ENCODE data around the gene TUBD1.
A peak's percentile ranks its signal among the peaks of the same experiment; 100 is the strongest.
"Not testable (repeated sequence)": the region's sequence is repeated elsewhere in the genome, so short reads cannot be mapped to it uniquely, and the experiment has no call there.

Gene TUBD1, protein sequence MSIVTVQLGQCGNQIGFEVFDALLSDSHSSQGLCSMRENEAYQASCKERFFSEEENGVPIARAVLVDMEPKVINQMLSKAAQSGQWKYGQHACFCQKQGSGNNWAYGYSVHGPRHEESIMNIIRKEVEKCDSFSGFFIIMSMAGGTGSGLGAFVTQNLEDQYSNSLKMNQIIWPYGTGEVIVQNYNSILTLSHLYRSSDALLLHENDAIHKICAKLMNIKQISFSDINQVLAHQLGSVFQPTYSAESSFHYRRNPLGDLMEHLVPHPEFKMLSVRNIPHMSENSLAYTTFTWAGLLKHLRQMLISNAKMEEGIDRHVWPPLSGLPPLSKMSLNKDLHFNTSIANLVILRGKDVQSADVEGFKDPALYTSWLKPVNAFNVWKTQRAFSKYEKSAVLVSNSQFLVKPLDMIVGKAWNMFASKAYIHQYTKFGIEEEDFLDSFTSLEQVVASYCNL

DNA sequence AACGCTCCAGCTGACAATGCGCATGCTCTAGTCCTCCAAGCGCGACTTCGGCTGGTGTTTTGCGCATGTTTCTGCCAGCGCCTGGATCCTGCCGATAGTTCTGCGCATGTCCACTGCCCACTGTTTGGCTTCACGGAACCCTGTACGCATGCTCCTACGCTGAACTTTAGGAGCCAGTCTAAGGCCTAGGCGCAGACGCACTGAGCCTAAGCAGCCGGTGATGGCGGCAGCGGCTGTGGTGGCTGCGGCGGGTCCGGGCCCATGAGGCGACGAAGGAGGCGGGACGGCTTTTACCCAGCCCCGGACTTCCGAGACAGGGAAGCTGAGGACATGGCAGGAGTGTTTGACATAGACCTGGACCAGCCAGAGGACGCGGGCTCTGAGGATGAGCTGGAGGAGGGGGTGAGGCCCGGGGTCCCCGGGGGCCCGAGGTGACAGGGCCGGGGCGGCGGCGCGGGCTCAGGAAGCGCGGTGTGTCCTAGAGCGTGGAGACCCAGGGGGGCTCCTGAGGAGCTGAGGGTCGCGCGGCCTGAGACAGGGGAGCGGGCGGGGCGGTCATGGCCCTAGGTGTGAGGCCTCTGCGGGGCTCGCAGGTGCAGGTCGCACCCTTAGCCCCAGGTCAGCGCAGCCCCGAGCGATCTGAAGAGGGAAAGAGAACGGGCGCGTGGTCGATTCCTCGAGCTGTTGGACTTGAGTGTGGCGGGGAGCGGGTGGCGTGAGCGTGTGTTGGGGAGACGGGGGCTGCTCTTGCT, at the start of gene TUBD1, which contains the start of gene RPS6KB1:
Gene TUBD1 (minus strand): TSS at position 20 of the 752 bp plus-strand sequence. CDS start 1,941 bp downstream, outside the sequence.
Gene RPS6KB1 (plus strand): TSS at position 198 of the 752 bp plus-strand sequence. CDS start 64 bp downstream, at position 262.
- peak; percentile 98 for DNase-seq
- in situ Hi-C loops (cut with MboI; ENCODE audit: low pct_unique_long_range_greater_than_20kb, low sequenced_read_pairs): no loop called here

DNA sequence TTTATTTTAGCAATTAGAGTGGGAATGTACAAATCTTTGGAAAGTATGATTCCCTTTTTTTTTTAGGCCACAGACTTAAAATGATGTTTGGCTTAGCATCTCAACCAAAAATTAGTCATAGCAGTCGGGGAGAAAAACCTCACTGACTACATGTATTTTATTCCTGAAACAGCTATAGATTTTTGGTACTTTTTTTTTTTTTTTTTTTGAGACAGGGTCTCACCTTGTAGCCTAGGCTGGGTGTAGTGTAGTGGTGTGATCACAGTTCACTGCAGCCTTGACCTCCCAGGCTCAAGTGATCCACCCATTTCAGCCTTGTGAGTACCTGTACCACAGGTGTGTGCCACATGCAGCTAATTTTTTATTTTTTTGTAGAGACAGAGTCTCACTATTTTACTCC, 48.4 kb upstream of the TUBD1 start:
- no peak for DNase-seq
- in situ Hi-C loops (cut with MboI; ENCODE audit: low pct_unique_long_range_greater_than_20kb, low sequenced_read_pairs): no loop called here

DNA sequence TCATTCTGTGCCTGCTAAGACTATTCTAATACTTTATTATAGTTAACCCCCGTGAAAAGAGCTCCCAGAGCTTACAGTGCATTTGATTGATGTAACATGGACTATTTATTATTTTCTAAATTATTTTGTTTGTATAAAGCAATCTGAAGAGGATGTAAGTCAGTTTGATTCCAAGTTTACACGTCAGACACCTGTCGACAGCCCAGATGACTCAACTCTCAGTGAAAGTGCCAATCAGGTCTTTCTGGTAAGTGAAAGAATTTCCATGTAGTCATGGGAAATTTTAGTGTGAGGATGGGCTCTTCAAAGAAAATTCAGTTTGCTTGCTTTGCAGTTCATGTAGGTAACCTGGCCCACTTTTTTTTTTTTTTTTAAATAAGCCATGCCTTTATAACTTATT, 48.0 kb upstream of the TUBD1 start:
- DNase-seq; in situ Hi-C loops (cut with MboI; ENCODE audit: low pct_unique_long_range_greater_than_20kb, low sequenced_read_pairs): not testable (repeated sequence)

DNA sequence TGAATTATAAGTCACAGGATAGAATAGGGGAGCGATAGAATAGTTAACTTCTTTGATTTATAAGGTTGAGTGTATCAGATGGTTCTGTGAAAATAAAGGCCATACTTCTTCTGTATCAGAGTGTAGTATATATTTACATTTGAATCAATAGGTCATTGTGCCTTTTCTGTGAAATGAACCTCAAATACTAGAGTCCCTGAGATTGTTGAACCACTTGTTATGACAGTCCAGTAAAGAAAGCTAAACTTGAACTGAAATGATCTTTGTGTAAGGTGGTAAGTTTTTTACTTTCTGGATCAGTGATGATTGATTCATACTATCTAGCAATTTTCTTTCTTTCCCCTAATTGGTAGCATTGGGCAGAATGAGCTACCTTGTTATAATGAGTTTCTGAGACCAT, 40.6 kb upstream of the TUBD1 start:
- in situ Hi-C loops (cut with MboI; ENCODE audit: low pct_unique_long_range_greater_than_20kb, low sequenced_read_pairs); DNase-seq: not testable (repeated sequence)

DNA sequence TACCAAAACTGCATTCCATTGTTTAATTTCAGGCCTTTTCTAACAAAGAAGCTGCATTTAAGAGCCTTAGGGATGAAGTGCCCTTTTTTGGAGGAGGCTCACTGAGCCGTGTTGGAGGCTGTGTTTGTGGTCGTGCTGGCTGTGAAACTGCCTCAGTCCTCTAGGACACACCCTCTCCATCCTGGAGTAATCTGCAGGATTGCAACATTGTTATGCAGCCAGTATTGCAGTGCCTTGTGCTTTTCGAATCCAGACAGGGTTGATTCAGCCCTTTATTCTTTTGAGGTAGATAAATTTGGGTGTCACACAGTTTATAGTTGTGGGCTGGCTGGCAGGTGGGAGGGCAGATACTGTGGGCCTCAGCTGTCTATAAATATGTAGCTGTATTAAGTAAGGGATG, 38.0 kb upstream of the TUBD1 start:
- in situ Hi-C loops (cut with MboI; ENCODE audit: low pct_unique_long_range_greater_than_20kb, low sequenced_read_pairs); DNase-seq: not testable (repeated sequence)

DNA sequence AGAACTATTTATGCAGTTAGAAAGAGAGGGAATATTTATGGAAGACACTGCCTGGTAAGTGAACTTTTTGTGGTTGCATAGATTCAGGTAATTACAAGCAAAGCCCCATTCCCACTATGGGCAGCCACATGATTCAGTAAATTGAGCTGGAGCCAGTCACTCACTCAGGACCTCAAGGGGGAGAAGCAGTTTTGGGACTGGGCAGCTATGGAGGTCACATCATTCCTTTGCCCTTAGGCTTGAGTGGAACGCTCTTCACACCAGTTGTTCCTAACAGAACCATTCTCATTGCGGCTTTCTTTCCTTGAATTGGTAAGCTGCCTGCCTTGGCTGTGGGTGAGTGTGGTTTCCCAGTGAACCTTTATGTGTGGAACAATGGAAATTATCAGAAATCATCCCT, 37.4 kb upstream of the TUBD1 start:
- DNase-seq; in situ Hi-C loops (cut with MboI; ENCODE audit: low pct_unique_long_range_greater_than_20kb, low sequenced_read_pairs): not testable (repeated sequence)

DNA sequence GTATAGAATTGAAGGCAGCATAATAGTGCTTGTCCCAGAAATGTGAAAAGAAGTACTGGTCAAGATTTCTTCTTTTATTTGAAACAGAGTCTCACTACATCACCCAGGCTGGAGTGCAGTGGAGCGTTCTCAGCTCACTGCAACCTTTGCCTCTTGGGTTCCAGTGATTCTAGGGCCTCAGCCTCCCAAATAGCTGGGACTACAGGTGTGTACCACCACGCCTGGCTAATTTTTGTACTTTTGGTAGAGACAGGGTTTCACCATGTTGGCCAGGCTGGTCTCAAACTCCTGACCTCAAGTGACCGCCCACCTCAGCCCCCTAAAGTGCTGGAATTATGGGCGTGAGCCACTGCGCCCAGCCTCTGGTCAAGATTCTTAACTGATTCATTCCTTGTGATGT, 27.9 kb upstream of the TUBD1 start:
- DNase-seq: not testable (repeated sequence)
- in situ Hi-C loops (cut with MboI; ENCODE audit: low pct_unique_long_range_greater_than_20kb, low sequenced_read_pairs): loop anchor here (25.0 kb wide), 1 partner anchor 142 kb away; no protein-coding TSS in a partner anchor

DNA sequence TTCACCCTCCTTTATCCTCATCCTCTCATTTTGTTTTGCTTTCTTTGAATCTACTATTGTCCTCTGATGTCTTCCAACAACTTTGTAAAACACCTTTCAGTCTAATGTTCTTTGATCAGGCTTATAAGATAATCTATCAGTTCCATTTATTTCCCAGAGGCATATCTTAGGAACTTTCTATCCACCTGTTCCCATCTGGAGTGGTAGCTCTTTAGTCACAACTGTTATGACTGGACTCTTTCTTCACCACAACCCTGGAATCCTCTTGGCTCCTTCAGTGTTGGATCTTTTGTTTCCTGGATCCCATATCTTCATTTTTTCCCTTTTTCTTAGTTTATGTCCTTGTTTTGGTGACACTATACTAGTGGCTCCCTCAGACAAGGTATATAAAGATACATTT, 23.7 kb upstream of the TUBD1 start:
- in situ Hi-C loops (cut with MboI; ENCODE audit: low pct_unique_long_range_greater_than_20kb, low sequenced_read_pairs): loop anchor here (25.0 kb wide), 1 partner anchor 146 kb away; no protein-coding TSS in a partner anchor
- no peak for DNase-seq

DNA sequence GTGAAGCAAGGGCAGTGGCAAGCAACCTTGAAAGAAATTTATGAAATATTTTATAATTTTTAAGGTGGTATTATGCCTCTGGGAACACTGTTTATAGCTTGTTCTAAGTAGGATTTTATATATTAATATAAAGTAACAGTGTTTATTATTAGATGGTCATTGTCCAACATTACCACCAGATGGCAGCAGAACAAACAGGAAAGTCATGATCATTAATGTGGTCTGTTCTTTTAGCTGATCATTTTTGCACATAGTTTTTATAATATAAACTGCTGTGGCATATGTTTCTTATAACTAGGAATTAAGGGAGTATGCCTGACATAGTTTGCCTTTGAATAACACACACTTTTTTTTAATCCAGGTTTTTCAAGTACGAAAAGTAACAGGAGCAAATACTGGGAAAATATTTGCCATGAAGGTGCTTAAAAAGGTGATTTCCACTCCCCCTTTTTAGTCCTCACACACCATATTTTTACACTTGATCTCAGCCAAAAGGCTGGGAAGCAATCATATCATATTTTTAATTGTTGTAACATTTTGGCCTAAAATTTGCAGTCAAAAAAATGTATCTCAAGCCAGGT, 21.6 kb upstream of the TUBD1 start:
- in situ Hi-C loops (cut with MboI; ENCODE audit: low pct_unique_long_range_greater_than_20kb, low sequenced_read_pairs): loop anchor here (25.0 kb wide), 1 partner anchor 148 kb away; no protein-coding TSS in a partner anchor

DNA sequence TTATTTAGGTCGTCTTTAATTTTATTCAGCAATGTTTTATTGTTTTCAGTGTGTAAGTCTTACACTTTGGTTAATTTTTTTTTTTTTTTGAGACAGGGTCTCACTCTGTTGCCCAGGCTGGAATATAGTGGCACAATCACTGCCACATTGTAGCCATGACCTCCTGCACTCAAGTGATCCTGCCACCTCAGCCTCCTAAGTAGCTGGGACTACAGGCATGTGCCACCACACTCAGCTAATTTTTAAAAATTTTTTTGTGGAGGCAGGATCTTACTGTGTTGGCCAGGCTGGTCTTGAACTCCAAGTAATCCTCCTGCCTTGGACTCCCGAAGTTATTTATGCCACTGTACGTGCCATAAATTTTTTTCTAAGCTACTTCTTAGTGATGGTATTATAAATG, 14.7 kb upstream of the TUBD1 start:
- in situ Hi-C loops (cut with MboI; ENCODE audit: low pct_unique_long_range_greater_than_20kb, low sequenced_read_pairs): loop anchor here (25.0 kb wide), 1 partner anchor 155 kb away; no protein-coding TSS in a partner anchor
- DNase-seq: no peak

More for the DNA sequence above, 21.6 kb upstream of the TUBD1 start:
- peak; percentile 28 for DNase-seq

DNA sequence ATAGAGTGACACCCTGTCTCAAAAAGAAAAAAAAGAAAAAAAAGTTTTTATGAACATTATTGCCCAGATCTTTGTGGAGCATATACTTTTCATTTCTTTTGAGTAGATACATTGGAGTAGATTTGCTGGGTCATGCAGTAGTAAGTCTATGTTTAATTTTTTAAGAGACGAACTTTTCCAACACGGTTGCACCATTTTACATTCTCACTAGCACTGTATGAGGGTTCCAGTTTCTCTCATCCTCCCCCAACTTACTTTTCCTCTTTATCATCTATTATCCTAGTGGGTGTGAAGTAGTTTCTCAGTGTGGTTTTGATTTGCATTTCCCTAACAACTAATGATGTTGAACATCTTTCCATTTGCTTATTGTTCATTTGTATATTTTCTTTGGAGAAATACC, 10.7 kb upstream of the TUBD1 start:
- in situ Hi-C loops (cut with MboI; ENCODE audit: low pct_unique_long_range_greater_than_20kb, low sequenced_read_pairs): loop anchor here (25.0 kb wide), 1 partner anchor 159 kb away; no protein-coding TSS in a partner anchor
- no peak for DNase-seq

DNA sequence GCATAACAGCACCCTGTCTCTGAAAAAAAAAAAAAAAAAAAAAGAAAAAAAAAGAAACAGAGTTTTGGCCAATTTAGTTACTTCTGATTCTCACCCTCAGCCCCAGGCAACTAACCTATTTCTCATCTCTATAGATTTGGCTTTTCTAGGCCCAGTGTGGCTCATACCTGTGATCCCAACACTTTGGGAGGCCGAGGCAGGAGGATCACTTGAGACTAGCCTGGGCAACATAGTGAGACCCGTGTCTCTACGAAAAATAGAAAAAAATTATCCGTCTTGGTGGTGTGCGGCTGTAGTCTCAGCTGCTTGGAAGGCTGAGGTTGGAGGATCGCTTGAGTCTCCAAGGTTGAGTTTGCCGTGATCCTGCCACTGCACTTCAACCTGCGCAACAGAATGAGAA, 8.9 kb upstream of the TUBD1 start:
- DNase-seq: no peak
- in situ Hi-C loops (cut with MboI; ENCODE audit: low pct_unique_long_range_greater_than_20kb, low sequenced_read_pairs): loop anchor here (25.0 kb wide), 1 partner anchor 161 kb away; no protein-coding TSS in a partner anchor

DNA sequence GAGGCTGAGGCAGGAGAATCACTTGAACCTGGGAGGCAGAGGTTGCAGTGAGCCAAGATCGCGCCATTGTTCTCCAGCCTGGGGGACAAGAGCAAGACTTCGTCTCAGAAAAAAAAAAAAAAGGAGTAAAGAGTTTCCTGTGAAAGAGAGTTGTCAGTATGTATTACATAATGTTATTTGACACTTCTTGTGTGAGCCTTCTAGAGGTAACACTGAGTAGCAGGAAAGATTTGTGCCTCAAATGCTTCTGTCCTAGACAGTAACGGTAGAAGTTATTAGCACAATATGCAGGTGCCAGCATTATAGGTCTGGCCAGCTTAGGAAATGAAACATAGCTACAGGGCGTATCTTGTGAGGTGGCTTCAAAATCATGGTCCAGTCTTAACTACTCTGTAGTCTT, 6.4 kb upstream of the TUBD1 start:
- DNase-seq: no peak
- in situ Hi-C loops (cut with MboI; ENCODE audit: low pct_unique_long_range_greater_than_20kb, low sequenced_read_pairs): no loop called here

DNA sequence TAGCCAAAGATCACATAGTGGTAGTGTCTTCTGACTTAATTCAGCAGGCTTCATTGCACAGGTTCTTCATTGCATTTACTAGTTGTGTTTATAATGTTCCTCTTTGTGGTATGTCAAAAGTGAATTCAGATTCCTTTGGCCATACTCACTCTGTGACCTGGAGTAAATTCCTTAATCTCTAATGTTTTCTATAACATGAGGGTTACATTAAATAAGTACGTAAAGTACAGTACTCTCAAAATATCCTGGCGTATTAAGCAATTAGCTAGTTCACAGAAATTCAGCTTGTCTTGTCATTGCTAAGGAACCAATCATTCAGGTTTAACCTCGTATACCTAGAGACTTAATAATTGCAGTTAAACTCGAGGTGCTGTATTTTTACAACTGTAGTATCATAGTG, 4.3 kb upstream of the TUBD1 start:
- no peak for DNase-seq
- in situ Hi-C loops (cut with MboI; ENCODE audit: low pct_unique_long_range_greater_than_20kb, low sequenced_read_pairs): no loop called here

DNA sequence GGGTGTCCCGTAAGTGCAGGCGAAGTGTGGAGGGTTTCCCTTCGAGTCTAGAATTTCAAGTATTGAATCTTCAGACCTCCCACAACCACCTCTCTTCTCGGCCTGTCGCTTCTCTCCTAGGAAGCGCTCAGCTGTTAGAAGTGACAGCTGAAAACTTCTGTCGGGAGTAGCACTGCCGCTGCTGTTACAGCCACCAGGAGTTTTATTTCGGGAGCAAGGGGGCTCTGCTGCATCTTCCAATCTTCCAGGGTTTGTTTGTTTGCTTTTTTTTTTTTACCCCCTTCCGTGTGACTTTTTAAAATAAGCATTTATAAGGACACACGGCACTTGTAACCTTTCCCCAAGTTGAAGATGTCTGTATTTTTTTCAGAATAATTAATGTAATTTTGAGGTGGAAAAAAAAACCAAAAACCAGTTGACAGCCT, 945 bp upstream of the TUBD1 start:
- peak; percentile 55 for DNase-seq
- in situ Hi-C loops (cut with MboI; ENCODE audit: low pct_unique_long_range_greater_than_20kb, low sequenced_read_pairs): no loop called here

DNA sequence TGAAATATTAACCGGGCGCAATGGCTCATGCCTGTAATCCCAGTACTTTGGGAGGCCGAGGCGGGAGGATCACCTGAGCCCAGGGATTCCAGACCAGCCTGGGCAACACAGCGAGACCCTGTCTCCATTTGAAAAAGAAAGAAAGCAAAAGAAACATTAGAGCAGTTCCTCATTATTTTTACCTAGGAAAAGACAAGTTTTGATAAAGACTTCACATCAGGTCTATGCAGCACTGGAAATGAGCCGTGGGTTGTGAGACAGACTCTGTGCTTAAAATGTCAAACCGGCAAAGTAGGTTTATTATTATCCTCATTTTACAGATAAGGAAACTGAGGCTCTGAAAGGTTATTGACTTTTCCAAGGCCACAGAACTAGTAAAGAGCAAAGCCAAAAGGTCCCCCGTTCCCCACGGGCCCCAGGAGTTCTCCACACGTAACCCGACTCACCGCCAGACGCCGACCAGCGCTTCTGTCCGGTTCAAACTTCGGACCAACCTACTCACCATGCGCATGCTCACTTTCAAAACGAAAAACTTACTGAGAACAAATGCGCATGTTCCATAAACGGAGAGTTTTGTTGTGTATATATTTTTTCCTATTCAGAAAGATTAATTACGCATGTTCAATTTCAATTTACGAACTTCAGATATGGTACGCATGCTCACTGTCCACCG, 356 bp downstream of the TUBD1 start:
- no peak for DNase-seq
- in situ Hi-C loops (cut with MboI; ENCODE audit: low pct_unique_long_range_greater_than_20kb, low sequenced_read_pairs): no loop called here

DNA sequence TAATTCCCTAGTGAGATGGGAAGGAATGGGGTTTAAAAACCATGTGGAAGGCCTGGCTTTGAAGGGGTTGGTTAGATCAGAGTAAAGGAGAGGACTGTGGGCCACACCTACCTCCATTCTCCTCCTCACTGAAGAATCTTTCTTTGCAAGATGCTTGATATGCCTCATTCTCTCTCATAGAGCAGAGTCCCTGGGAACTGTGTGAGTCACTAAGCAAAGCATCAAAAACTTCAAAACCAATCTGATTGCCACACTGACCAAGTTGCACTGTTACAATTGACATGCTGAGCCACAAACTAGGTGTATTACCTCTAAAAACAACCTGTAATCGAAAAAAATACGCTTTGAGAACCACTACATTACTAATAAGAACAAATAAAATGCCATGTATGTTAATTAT, 2.0 kb downstream of the TUBD1 start:
- DNase-seq: no peak
- in situ Hi-C loops (cut with MboI; ENCODE audit: low pct_unique_long_range_greater_than_20kb, low sequenced_read_pairs): no loop called here

DNA sequence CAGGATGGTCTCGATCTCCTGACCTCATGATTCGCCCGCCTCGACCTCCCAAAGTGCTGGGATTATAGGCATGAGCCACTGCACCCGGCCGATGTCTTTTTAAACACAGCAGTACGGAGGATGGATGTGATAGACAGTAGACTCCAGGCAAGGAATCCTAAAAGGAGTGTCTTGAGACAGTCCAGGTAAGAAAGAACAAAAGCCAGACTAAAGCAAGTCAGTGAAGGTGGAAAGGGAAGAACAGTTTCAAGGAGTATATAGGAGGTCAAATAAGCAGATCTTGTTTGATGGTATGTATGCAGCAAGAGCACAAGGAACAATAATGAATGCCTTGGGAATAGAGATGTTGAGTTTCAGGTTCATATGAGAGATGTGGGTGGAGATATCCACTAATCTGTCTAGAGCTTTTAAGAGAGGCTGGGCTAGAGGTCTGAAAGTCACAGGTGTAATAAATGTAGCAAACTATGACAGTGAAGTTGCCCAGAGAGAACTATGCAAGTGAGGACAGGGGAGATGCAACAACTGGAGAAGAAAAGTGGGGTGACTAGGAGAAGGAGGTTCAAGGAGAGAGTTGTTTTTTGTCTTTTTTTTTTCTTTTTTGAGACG, 4.5 kb downstream of the TUBD1 start:
- no peak for DNase-seq
- in situ Hi-C loops (cut with MboI; ENCODE audit: low pct_unique_long_range_greater_than_20kb, low sequenced_read_pairs): no loop called here

Measured in KBM-7 (cell line).